ENCODE results near the gene S100A7. TPM values are rescaled to one million over a fixed set of nuclear protein-coding genes. Genes with fewer than 3 reads are reported as not detected.

S100A7 gene
- total and polyA plus RNA-seq, 2 experiments from 2014 or later = not detected

GRCh38 chr1:153439273-153439672 lies 21.2 kb downstream of the S100A7 start:
- H3K4me2 ChIP-seq (ENCODE audit: unreplicated experiment) = no peak overlapping the region
- H4K20me1 ChIP-seq (ENCODE audit: insufficient read depth) = no peaks in the 10 kb centered on the region
- no peaks in the 10 kb centered on the region for H3K9me3 ChIP-seq (ENCODE audit: low read depth)
- TF ChIP-seq EZH2phosphoT487 (IDR thresholded peaks at IDR 0.05; ENCODE audit: insufficient read depth, low read depth) = no peak
- TF ChIP-seq EZH2 (IDR thresholded peaks at IDR 0.05; ENCODE audit: insufficient read depth, poor library complexity, severe bottlenecking) = no peak
- in situ Hi-C loops (cut with MboI) = no loop called here
- no peaks in the 10 kb centered on the region for H3K27me3 ChIP-seq (replicated peaks; ENCODE audit: insufficient read depth)
- no peak overlapping the region for H3K9ac ChIP-seq
- no peak for DNase-seq
- H3K4me1 ChIP-seq (ENCODE audit: insufficient read depth) = no peaks in the 10 kb centered on the region
- no peaks in the 10 kb centered on the region for H3K9me2 ChIP-seq (ENCODE audit: insufficient read depth)
- H3F3A ChIP-seq (ENCODE audit: insufficient read depth) = no peaks in the 10 kb centered on the region
- no peak overlapping the region for H2AFZ ChIP-seq
- no peaks in the 10 kb centered on the region for H3K79me2 ChIP-seq (ENCODE audit: insufficient read depth)
- H3K36me3 ChIP-seq (ENCODE audit: low read depth) = no peaks in the 10 kb centered on the region
- H3K27ac ChIP-seq = no peak overlapping the region
- H3K4me3 ChIP-seq = no peak overlapping the region

GRCh38 chr1:153438599-153438998 lies 21.9 kb downstream of the S100A7 start:
- H3K4me1 ChIP-seq (ENCODE audit: insufficient read depth) = no peaks in the 10 kb centered on the region
- H3F3A ChIP-seq (ENCODE audit: insufficient read depth) = no peaks in the 10 kb centered on the region
- H4K20me1 ChIP-seq (ENCODE audit: insufficient read depth) = no peaks in the 10 kb centered on the region
- H2AFZ ChIP-seq = no peak overlapping the region
- H3K9ac ChIP-seq = no peak overlapping the region
- no peak overlapping the region for H3K27ac ChIP-seq
- no peaks in the 10 kb centered on the region for H3K9me3 ChIP-seq (ENCODE audit: low read depth)
- no peaks in the 10 kb centered on the region for H3K79me2 ChIP-seq (ENCODE audit: insufficient read depth)
- no peaks in the 10 kb centered on the region for H3K36me3 ChIP-seq (ENCODE audit: low read depth)
- 22 to 31% methylated on average over 7 of the region's 7 CpGs for WGBS, 2 experiments (ENCODE audit: low coverage in 1 of 2, low lambda C conversion rate in 2 of 2, missing lambda C conversion rate in 2 of 2)
- in situ Hi-C loops (cut with MboI) = no loop called here
- TF ChIP-seq EZH2 (IDR thresholded peaks at IDR 0.05; ENCODE audit: insufficient read depth, poor library complexity, severe bottlenecking) (no peak), EZH2phosphoT487 (IDR thresholded peaks at IDR 0.05; ENCODE audit: insufficient read depth, low read depth) (no peak)
- no peaks in the 10 kb centered on the region for H3K27me3 ChIP-seq (replicated peaks; ENCODE audit: insufficient read depth)
- H3K4me2 ChIP-seq (ENCODE audit: unreplicated experiment) = no peak overlapping the region
- DNase-seq = no peak
- H3K9me2 ChIP-seq (ENCODE audit: insufficient read depth) = no peaks in the 10 kb centered on the region
- no peak overlapping the region for H3K4me3 ChIP-seq

- no peaks in the 10 kb centered on the region for H3K79me2 ChIP-seq (ENCODE audit: insufficient read depth)
- H3F3A ChIP-seq (ENCODE audit: insufficient read depth) = no peaks in the 10 kb centered on the region
- no peaks in the 10 kb centered on the region for H3K27me3 ChIP-seq (replicated peaks; ENCODE audit: insufficient read depth)
- H3K9me3 ChIP-seq (ENCODE audit: low read depth) = no peaks in the 10 kb centered on the region
- DNase-seq = no peak
- H4K20me1 ChIP-seq (ENCODE audit: insufficient read depth) = no peaks in the 10 kb centered on the region
- in situ Hi-C loops (cut with MboI) = no loop called here
- H3K4me1 ChIP-seq (ENCODE audit: insufficient read depth) = no peaks in the 10 kb centered on the region
- WGBS, 2 experiments (ENCODE audit: low coverage in 1 of 2, low lambda C conversion rate in 2 of 2, missing lambda C conversion rate in 2 of 2) = 49 to 69% methylated on average over 4 of the region's 4 CpGs
- no peak overlapping the region for H3K9ac ChIP-seq
- no peak overlapping the region for H3K4me2 ChIP-seq (ENCODE audit: unreplicated experiment)
- H3K27ac ChIP-seq = no peak overlapping the region
- H2AFZ ChIP-seq = no peak overlapping the region
- TF ChIP-seq EZH2phosphoT487 (IDR thresholded peaks at IDR 0.05; ENCODE audit: insufficient read depth, low read depth) = no peak
- TF ChIP-seq EZH2 (IDR thresholded peaks at IDR 0.05; ENCODE audit: insufficient read depth, poor library complexity, severe bottlenecking) = no peak
- H3K4me3 ChIP-seq = no peak overlapping the region
- H3K9me2 ChIP-seq (ENCODE audit: insufficient read depth) = no peaks in the 10 kb centered on the region
- H3K36me3 ChIP-seq (ENCODE audit: low read depth) = no peaks in the 10 kb centered on the region
Observed at GRCh38 chr1:153437236-153437635, 23.2 kb downstream of the S100A7 start.

GRCh38 chr1:153434746-153435455 lies 25.6 kb downstream of the S100A7 start:
- H3K9me3 ChIP-seq (ENCODE audit: low read depth) = no peaks in the 10 kb centered on the region
- TF ChIP-seq EZH2 (IDR thresholded peaks at IDR 0.05; ENCODE audit: insufficient read depth, poor library complexity, severe bottlenecking) (no peak), EZH2phosphoT487 (IDR thresholded peaks at IDR 0.05; ENCODE audit: insufficient read depth, low read depth) (no peak)
- no peaks in the 10 kb centered on the region for H3K9me2 ChIP-seq (ENCODE audit: insufficient read depth)
- H4K20me1 ChIP-seq (ENCODE audit: insufficient read depth) = no peaks in the 10 kb centered on the region
- no peak for DNase-seq
- no peaks in the 10 kb centered on the region for H3K36me3 ChIP-seq (ENCODE audit: low read depth)
- no peak overlapping the region for H3K4me2 ChIP-seq (ENCODE audit: unreplicated experiment)
- H3K4me1 ChIP-seq (ENCODE audit: insufficient read depth) = no peaks in the 10 kb centered on the region
- H3F3A ChIP-seq (ENCODE audit: insufficient read depth) = no peaks in the 10 kb centered on the region
- H3K27ac ChIP-seq = no peak overlapping the region
- H3K4me3 ChIP-seq = no peak overlapping the region
- no peak overlapping the region for H2AFZ ChIP-seq
- no peak overlapping the region for H3K9ac ChIP-seq
- H3K27me3 ChIP-seq (replicated peaks; ENCODE audit: insufficient read depth) = no peaks in the 10 kb centered on the region
- no peaks in the 10 kb centered on the region for H3K79me2 ChIP-seq (ENCODE audit: insufficient read depth)
- WGBS, 2 experiments (ENCODE audit: low coverage in 1 of 2, low lambda C conversion rate in 2 of 2, missing lambda C conversion rate in 2 of 2) = 46 to 51% methylated on average over 11 of the region's 11 CpGs
- in situ Hi-C loops (cut with MboI) = no loop called here
